Gastrocnemius medialis (tissue), 4 donors: ENCODE results near the gene TTC16. TPM values are rescaled to one million over a fixed set of nuclear protein-coding genes. Genes with fewer than 3 reads are reported as not detected.

Experiments used
- ATAC-seq, 2 donors: fragments of 150-250 bp; one replicate each; pipeline ENCODE4 v1.9.1; 2016
- DNase-seq, 2 donors: peaks; one replicate each; pipeline ENCODE4 v3.0.0-alpha.2; 2019
- H3K27ac ChIP-seq, 4 donors: fragments of 200-600 bp; sonication (generic); 1 replicate in 1 of 4; 2 replicates in 3 of 4; pipeline ENCODE4 v1.5.1; 2016 to 2018; ENCODE audit warnings: mild to moderate bottlenecking in 2 of 4, moderate library complexity in 1 of 4
- H3K27me3 ChIP-seq, 3 donors: fragments of 200-600 bp; sonication (generic) in 2 of 3; 1 replicate in 1 of 3; 2 replicates in 2 of 3; pipeline versions ENCODE4 v1.5.1 to v1.6.0; 2016 to 2019; ENCODE audit warnings: mild to moderate bottlenecking in 1 of 3, moderate library complexity in 1 of 3
- H3K36me3 ChIP-seq, 2 donors: fragments of 200-600 bp; sonication (generic) in 1 of 2; one replicate each; pipeline ENCODE4 v1.5.1; 2017 to 2018
- H3K4me1 ChIP-seq, 2 donors: fragments of 200-600 bp; sonication (generic) in 1 of 2; one replicate each; pipeline ENCODE4 v1.5.1; 2016 to 2017; ENCODE audit warnings: mild to moderate bottlenecking in 2 of 2
- H3K4me3 ChIP-seq, 4 donors: fragments of 200-600 bp; sonication (generic) in 3 of 4; 1 replicate in 1 of 4; 2 replicates in 3 of 4; pipeline ENCODE4 v1.5.1; 2016 to 2019; ENCODE audit warnings: mild to moderate bottlenecking in 2 of 4
- H3K9me3 ChIP-seq, 3 donors: fragments of 200-600 bp; sonication (generic) in 2 of 3; 1 replicate in 1 of 3; 2 replicates in 2 of 3; pipeline ENCODE4 v1.5.1; 2016 to 2019
- CTCF ChIP-seq, 5 experiments: fragments of 450-650 bp in 3 of 5; fragments of 200-600 bp in 2 of 5; sonication (generic) in 2 of 5; IDR thresholded peaks in 4 of 5; conservative IDR thresholded peaks in 1 of 5; 1 replicate in 4 of 5; 2 replicates in 1 of 5; pipeline ENCODE4 v1.5.1; 2016 to 2019; ENCODE audit warnings: antibody characterized with exemption in 5 of 5, mild to moderate bottlenecking in 3 of 5, moderate library complexity in 3 of 5
- POLR2A ChIP-seq, 2 donors: fragments of 450-650 bp; IDR thresholded peaks; one replicate each; pipeline ENCODE4 v1.6.1; 2017; ENCODE audit warnings: antibody characterized with exemption in 2 of 2, mild to moderate bottlenecking in 2 of 2, moderate library complexity in 2 of 2
- in situ Hi-C, 4 donors: fragments of 200-750 bp; cut with MboI; loops; one replicate each; pipeline versions ENCODE4 v1.15.0 to v1.8.0; 2017; ENCODE audit warnings: low sequenced_read_pairs in 4 of 4
- intact Hi-C: fragments of 100-400 bp; cut with DNase I; formaldehyde crosslinking; loops from one replicate; pipeline ENCODE4 v1.15.1; 2023; ENCODE audit warnings: low total_unique reads
- total RNA-seq, 4 donors: library from RNA; depleted of rRNA; stranded (reverse); fragments of >200 nt; gene quantifications; one replicate each; pipeline versions ENCODE4 v1.1.0 to v1.2.3, GENCODE V29; 2016

TTC16 gene
- total RNA-seq, 4 donors from 2014 or later, result not detected

DNA sequence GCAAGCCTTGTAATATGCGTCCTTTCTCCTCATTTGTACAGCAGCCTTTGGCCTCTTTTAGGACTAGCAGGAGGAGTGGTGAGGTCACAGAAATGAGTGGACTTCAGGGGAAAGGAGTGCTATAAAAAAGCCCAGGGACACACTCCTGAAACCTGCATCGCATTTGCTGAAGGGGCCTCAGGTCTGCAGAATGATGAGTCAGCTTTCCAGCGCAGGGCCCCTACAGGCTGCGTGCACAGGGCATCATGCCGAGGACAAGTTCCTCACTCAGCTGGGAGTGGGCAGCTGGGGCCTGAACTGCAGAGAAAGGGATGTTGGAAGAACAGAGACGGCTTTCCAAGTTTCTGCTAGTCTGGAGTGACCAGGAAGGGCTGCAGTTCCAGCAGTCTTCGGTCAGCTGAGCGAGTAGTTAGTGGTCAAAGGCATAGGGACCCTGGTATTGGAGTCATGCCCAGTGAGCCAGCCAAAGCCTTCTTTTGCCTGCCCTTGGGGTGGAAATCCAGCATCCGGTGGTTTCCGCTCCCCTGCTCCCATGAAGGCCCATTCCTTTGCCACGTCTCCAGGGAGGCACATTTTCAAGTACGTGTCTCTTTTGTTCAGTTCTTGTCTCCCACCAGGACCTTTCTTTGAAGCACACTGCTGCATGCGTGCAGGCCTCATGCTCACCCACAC lies 26.4 kb upstream of the TTC16 start:
- in situ Hi-C loops (no loop called here), intact Hi-C loops (no loop called here)
- DNase-seq (no peak), ATAC-seq (no peak)
- Histone ChIP-seq H3K4me1 (peaks cover 6 to 8% of the 10 kb centered on the region in 2 donors), H3K9me3 (no peaks in the 10 kb centered on the region), H3K36me3 (no peaks in the 10 kb centered on the region), H3K4me3 (no peak overlapping the region), H3K27ac (no peak overlapping the region), H3K27me3 (no peaks in the 10 kb centered on the region)
- TF ChIP-seq POLR2A (IDR thresholded peaks at IDR 0.05) (no peak), CTCF (IDR thresholded peaks at IDR 0.05 in 4 of 5, conservative IDR thresholded peaks at IDR 0.05 in 1 of 5) (no peak)

GRCh38 chr9:127690735-127691134 lies 25.1 kb upstream of the TTC16 start:
- TF ChIP-seq POLR2A (IDR thresholded peaks at IDR 0.05) (no peak), CTCF (IDR thresholded peaks at IDR 0.05 in 4 of 5, conservative IDR thresholded peaks at IDR 0.05 in 1 of 5) (no peak)
- Histone ChIP-seq H3K36me3 (no peaks in the 10 kb centered on the region), H3K27me3 (no peaks in the 10 kb centered on the region), H3K4me1 (peaks cover 6 to 8% of the 10 kb centered on the region in 2 donors), H3K4me3 (no peak overlapping the region), H3K9me3 (no peaks in the 10 kb centered on the region), H3K27ac (no peak overlapping the region)
- intact Hi-C loops (no loop called here), in situ Hi-C loops (no loop called here)
- DNase-seq, result no peak
- no peak for ATAC-seq

DNA sequence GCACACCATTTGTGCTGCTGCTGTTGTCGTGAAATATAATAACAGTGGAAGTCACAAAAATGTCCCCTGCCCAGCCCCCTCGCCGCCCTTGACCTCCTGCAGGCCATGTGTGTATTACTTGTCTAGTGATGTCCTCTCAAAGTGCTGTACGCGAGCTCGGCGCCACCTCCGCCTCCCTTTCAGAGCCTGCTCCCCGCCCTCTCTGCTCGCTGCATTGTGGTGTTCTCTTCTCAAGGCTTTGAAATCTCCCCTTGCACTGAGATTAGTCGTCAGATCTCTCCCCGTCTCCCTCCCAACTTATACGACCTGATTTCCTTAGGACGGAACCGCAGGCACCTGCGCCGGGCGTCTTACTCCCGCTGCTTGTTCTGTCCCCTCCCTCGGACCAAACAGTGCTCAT lies 23.8 kb upstream of the TTC16 start:
- Histone ChIP-seq H3K36me3 (no peaks in the 10 kb centered on the region), H3K27me3 (no peaks in the 10 kb centered on the region), H3K9me3 (no peaks in the 10 kb centered on the region), H3K4me3 (no peak overlapping the region), H3K27ac (no peak overlapping the region), H3K4me1 (no peaks in the 10 kb centered on the region)
- ATAC-seq (no peak), DNase-seq (no peak)
- intact Hi-C loops, result no loop called here
- in situ Hi-C loops, result no loop called here
- no peak for TF ChIP-seq CTCF (IDR thresholded peaks at IDR 0.05 in 4 of 5, conservative IDR thresholded peaks at IDR 0.05 in 1 of 5)
- no peak for TF ChIP-seq POLR2A (IDR thresholded peaks at IDR 0.05)

- H3K4me3 ChIP-seq, result no peak overlapping the region
- no peak for TF ChIP-seq POLR2A (IDR thresholded peaks at IDR 0.05)
- no peak for TF ChIP-seq CTCF (IDR thresholded peaks at IDR 0.05 in 4 of 5, conservative IDR thresholded peaks at IDR 0.05 in 1 of 5)
- H3K36me3 ChIP-seq, result no peaks in the 10 kb centered on the region
- H3K27me3 ChIP-seq, result no peaks in the 10 kb centered on the region
- in situ Hi-C loops (no loop called here), intact Hi-C loops (no loop called here)
- DNase-seq, result no peak
- no peak overlapping the region for H3K27ac ChIP-seq
- ATAC-seq, result no peak
- H3K4me1 ChIP-seq, result no peaks in the 10 kb centered on the region
- H3K9me3 ChIP-seq, result no peaks in the 10 kb centered on the region
These were observed 22.7 kb upstream of the TTC16 start for GRCh38 chr9:127693143-127693542.

GRCh38 chr9:127693697-127694096 lies 22.2 kb upstream of the TTC16 start:
- no peak for ATAC-seq
- H3K4me1 ChIP-seq, result peaks cover 0 to under 1% of the 10 kb centered on the region in 2 donors
- intact Hi-C loops (no loop called here), in situ Hi-C loops (no loop called here)
- no peaks in the 10 kb centered on the region for H3K27me3 ChIP-seq
- DNase-seq, result no peak
- H3K27ac ChIP-seq, result no peak overlapping the region
- H3K36me3 ChIP-seq, result no peaks in the 10 kb centered on the region
- TF ChIP-seq POLR2A (IDR thresholded peaks at IDR 0.05), result no peak
- H3K9me3 ChIP-seq, result no peaks in the 10 kb centered on the region
- no peak overlapping the region for H3K4me3 ChIP-seq
